AG10803 (cell line): ENCODE data around the gene FHAD1.

Source experiments
- DNase-seq: peaks from one replicate; pipeline ENCODE4 v3.0.0; 2010; ENCODE audit warnings: low read depth
- H3K4me3 ChIP-seq: 2 replicates; pipeline ENCODE4 v1.5.1; 2011; ENCODE audit warnings: mild to moderate bottlenecking, low read length, control low read depth
- TF ChIP-seq, protein P1 (sequence below): conservative IDR thresholded peaks from 2 replicates; pipeline ENCODE4 v1.5.1; 2011; ENCODE audit warnings: mild to moderate bottlenecking, low read length, control low read depth, inconsistent platforms

Gene FHAD1

GRCh38 chr1:15350151-15350550 is 103.1 kb downstream of the FHAD1 start:
- no peak for DNase-seq
- TF ChIP-seq, protein P1, sequence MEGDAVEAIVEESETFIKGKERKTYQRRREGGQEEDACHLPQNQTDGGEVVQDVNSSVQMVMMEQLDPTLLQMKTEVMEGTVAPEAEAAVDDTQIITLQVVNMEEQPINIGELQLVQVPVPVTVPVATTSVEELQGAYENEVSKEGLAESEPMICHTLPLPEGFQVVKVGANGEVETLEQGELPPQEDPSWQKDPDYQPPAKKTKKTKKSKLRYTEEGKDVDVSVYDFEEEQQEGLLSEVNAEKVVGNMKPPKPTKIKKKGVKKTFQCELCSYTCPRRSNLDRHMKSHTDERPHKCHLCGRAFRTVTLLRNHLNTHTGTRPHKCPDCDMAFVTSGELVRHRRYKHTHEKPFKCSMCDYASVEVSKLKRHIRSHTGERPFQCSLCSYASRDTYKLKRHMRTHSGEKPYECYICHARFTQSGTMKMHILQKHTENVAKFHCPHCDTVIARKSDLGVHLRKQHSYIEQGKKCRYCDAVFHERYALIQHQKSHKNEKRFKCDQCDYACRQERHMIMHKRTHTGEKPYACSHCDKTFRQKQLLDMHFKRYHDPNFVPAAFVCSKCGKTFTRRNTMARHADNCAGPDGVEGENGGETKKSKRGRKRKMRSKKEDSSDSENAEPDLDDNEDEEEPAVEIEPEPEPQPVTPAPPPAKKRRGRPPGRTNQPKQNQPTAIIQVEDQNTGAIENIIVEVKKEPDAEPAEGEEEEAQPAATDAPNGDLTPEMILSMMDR: no peak
- H3K4me3 ChIP-seq: no peak overlapping the region

GRCh38 chr1:15350551-15351200 is 103.7 kb downstream of the FHAD1 start:
- DNase-seq: no peak
- TF ChIP-seq, protein P1: no peak
- H3K4me3 ChIP-seq: no peak overlapping the region

- no peak for DNase-seq
- TF ChIP-seq, protein P1: no peak
- H3K4me3 ChIP-seq: no peak overlapping the region
These were observed 104.3 kb downstream of the FHAD1 start for GRCh38 chr1:15351310-15351709.

DNA sequence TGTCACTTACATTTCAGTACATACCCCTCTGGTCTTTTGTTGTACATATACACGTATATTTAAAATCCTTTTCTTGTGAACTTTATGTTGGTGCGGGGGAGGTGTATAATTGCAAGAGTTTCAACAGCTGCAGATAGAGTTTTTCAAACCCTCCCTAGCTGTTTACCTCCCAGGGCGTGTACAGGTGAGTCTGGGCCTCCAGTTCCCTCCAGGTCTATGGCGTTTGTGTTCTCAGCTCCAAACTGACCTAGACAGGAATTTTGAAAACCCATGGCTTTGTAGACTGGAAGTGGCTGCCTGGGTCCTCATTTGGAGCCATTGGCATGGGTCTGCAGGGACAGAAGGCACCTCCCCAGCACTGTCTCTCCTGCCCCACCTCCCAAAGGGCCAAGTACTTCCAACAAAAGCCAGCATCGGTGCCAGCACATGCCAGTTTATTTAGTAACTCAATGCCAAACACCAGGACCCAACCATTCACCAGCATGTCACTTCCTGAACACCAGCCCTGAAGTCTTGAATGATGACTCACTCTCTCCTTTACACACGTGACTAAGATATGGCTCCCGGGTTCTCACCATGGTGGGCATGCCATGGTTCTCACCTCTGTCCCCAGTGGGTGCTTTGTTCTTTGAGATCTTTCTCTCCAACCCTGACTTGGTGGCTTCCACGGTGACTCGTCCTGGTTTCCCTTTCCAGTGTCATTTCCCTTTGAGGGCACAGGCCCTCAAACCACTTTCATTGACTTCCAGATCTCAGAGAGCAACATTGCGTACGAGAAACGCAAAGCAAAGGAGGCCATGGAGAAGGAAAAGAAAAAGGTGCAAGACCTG is 105.3 kb downstream of the FHAD1 start:
- DNase-seq: peak; percentile 84
- TF ChIP-seq, protein P1: no peak
- no peak overlapping the region for H3K4me3 ChIP-seq

DNA sequence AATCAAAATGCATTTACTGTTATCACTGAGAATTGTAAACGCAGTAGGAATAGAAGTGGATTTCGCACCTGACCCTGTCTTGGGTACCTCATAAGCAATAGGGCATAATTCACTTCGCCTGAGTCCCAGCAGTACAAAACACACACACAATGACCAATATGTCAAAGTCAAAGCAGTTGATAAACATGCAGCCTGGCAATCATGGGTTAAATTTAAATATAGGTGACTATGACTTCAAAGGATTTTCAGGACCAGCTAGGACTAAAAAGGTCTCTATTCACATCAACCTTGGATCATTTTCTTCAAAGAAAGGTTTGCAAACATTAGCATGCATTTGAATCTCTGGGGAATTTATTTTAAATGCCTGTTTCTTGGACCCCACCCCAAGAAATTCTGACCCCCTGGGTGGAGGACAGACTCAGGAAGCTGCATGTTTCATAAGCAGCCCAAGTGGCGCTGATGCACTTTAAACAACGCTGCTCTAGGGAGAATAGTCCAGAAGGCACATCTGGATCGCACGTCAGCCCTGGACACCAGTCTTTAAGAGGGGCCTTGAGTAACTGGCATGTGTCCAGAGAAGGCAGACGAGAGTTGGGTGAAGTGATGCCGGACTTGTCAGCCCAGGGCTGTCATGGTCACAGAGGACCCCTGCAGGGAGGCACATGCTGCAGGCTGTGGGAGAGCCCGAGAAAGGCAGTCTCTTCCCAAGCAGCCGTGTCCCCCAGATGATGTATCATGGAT is 107.0 kb downstream of the FHAD1 start:
- DNase-seq: no peak

DNA sequence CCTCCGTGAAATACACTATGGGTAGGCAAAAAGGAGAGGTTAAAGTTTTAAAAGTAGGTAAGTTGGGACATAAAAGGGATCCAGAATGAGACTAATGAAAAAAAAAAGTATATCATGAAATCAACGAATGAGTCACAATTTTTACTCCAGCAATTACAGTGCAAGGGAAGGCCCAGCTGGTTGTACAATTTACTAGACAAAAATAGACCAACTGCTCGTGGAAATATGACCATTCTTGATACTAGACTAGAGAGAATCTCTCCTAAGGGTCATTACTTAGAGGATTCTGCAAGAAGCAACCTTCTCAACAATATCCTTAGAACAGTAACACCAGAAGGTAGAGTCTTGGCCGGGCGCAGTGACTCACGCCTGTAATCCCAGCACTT is 107.5 kb downstream of the FHAD1 start:
- DNase-seq: peak; percentile 41
- no peak overlapping the region for H3K4me3 ChIP-seq
- TF ChIP-seq, protein P1: no peak

More for the DNA sequence above, 107.0 kb downstream of the FHAD1 start:
- TF ChIP-seq, protein P1: no peak
- no peak overlapping the region for H3K4me3 ChIP-seq
